ENCODE data around the gene SEC24C.
A peak's percentile ranks its signal among the peaks of the same experiment; 100 is the strongest.
"Not testable (repeated sequence)": the region's sequence is repeated elsewhere in the genome, so short reads cannot be mapped to it uniquely, and the experiment has no call there.

SEC24C gene

GRCh38 chr10:73716251-73716650 is 27.9 kb upstream of the SEC24C start:
- no peaks in the 10 kb centered on the region for H3K27me3 ChIP-seq
- DNase-seq = no peak
- H3K4me1 ChIP-seq = no peaks in the 10 kb centered on the region
- no peak overlapping the region for H3K4me3 ChIP-seq (ENCODE audit: low read depth, low read length)
- peaks cover 16% of the 10 kb centered on the region for H3K36me3 ChIP-seq
- H3K9me3 ChIP-seq = no peaks in the 10 kb centered on the region
- no peak for TF ChIP-seq CTCF (IDR thresholded peaks at IDR 0.05; ENCODE audit: low read depth, low read length)

GRCh38 chr10:73717556-73717955 is 26.6 kb upstream of the SEC24C start:
- Histone ChIP-seq H3K27me3 (no peaks in the 10 kb centered on the region), H3K4me1 (no peaks in the 10 kb centered on the region), H3K36me3 (peaks cover 16% of the 10 kb centered on the region), H3K4me3 (ENCODE audit: low read depth, low read length) (no peak overlapping the region), H3K9me3 (no peaks in the 10 kb centered on the region)
- DNase-seq = no peak
- no peak for TF ChIP-seq CTCF (IDR thresholded peaks at IDR 0.05; ENCODE audit: low read depth, low read length)

GRCh38 chr10:73720561-73720960 is 23.6 kb upstream of the SEC24C start:
- H3K36me3 ChIP-seq = peaks cover 15% of the 10 kb centered on the region
- not testable (repeated sequence) for H3K9me3 ChIP-seq; H3K4me3 ChIP-seq (ENCODE audit: low read depth, low read length); H3K4me1 ChIP-seq; DNase-seq; H3K27me3 ChIP-seq

GRCh38 chr10:73723516-73723915 is 20.7 kb upstream of the SEC24C start:
- Histone ChIP-seq H3K27me3 (no peaks in the 10 kb centered on the region), H3K36me3 (no peaks in the 10 kb centered on the region; the same call in 1 of the 2 replicates), H3K9me3 (no peaks in the 10 kb centered on the region), H3K4me1 (no peaks in the 10 kb centered on the region), H3K4me3 (ENCODE audit: low read depth, low read length) (no peak overlapping the region)
- no peak for DNase-seq
- no peak for TF ChIP-seq CTCF (IDR thresholded peaks at IDR 0.05; ENCODE audit: low read depth, low read length)

GRCh38 chr10:73729781-73730152 is 14.4 kb upstream of the SEC24C start:
- not testable (repeated sequence) for H3K4me1 ChIP-seq, DNase-seq, H3K27me3 ChIP-seq, H3K9me3 ChIP-seq, H3K36me3 ChIP-seq
- H3K4me3 ChIP-seq (ENCODE audit: low read depth, low read length) = peak overlapping the region; percentile 93

- no peak for TF ChIP-seq CTCF (IDR thresholded peaks at IDR 0.05; ENCODE audit: low read depth, low read length)
- H3K27me3 ChIP-seq = no peaks in the 10 kb centered on the region
- no peaks in the 10 kb centered on the region for H3K4me1 ChIP-seq
- DNase-seq = peak; percentile 89
- H3K9me3 ChIP-seq = no peaks in the 10 kb centered on the region
- H3K36me3 ChIP-seq = peaks cover 8% of the 10 kb centered on the region
- H3K4me3 ChIP-seq (ENCODE audit: low read depth, low read length) = peak overlapping the region; percentile 93
Measured at GRCh38 chr10:73730153-73730906, 13.8 kb upstream of the SEC24C start.

- no peaks in the 10 kb centered on the region for H3K9me3 ChIP-seq
- no peaks in the 10 kb centered on the region for H3K27me3 ChIP-seq
- no peak overlapping the region for H3K4me3 ChIP-seq (ENCODE audit: low read depth, low read length)
- peaks cover 8% of the 10 kb centered on the region; the same call in 1 of the 2 replicates for H3K36me3 ChIP-seq
- TF ChIP-seq CTCF (IDR thresholded peaks at IDR 0.05; ENCODE audit: low read depth, low read length) = no peak
- H3K4me1 ChIP-seq = no peaks in the 10 kb centered on the region
- no peak for DNase-seq
Measured at GRCh38 chr10:73731588-73732375, 12.4 kb upstream of the SEC24C start.

Data from BE2C (cell line).